Measurements from ENCODE around the gene WDFY3. TPM values are rescaled to one million over a fixed set of nuclear protein-coding genes. Genes with fewer than 3 reads are reported as not detected.

The WDFY3 gene
- polyA plus RNA-seq, 4 donors: 3.0 to 33.3 (median 6.4) TPM

DNA sequence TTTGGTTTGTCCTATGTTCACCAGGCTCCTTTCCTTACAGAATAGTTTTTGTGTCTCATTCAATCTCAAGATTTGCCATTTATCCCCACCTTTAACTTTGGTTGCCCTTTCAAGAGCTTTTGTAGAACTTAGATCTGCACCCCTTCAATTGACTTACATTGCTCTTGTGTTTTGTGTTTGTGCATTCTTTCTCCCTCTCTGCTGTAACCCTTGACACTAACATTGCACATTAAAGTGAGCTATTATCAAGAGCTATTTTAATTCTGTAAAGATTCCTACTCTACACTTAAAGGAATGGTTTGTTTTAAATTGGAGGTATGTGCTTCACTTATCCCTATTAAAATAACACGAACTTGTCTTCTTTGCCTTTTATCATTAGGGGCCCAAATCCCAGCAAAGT is 318.3 kb downstream of the WDFY3 start:
- H3K36me3 ChIP-seq (ENCODE audit: control insufficient read depth in 3 of 3, insufficient read depth in 2 of 3, low read depth in 1 of 3, low read length in 3 of 3): peaks cover 0 to 10% (median 10%) of the 10 kb centered on the region in 3 donors
- H3K27me3 ChIP-seq (ENCODE audit: control insufficient read depth in 3 of 3, insufficient read depth in 3 of 3, low read length in 3 of 3): no peaks in the 10 kb centered on the region
- no peak for DNase-seq
- H3K27ac ChIP-seq (ENCODE audit: low read depth in 1 of 3, low read length in 2 of 3): no peak overlapping the region
- FAIRE-seq: no peak
- WGBS, 3 donors: 63 to 71% (median 64%) methylated on average over 1 of the region's 1 CpG
- no peak overlapping the region for H3K4me3 ChIP-seq (ENCODE audit: low read depth in 1 of 3, low read length in 3 of 3)
- H3K4me1 ChIP-seq (ENCODE audit: control insufficient read depth in 3 of 3, insufficient read depth in 2 of 3, low read depth in 1 of 3, low read length in 2 of 3): peaks cover 0 to 4% (median 0%) of the 10 kb centered on the region in 3 donors
- H3K9me3 ChIP-seq (ENCODE audit: control insufficient read depth in 2 of 2, insufficient read depth in 1 of 2, low read depth in 1 of 2, low read length in 1 of 2): no peaks in the 10 kb centered on the region

GRCh38 chr4:84647312-84647884 is 319.1 kb downstream of the WDFY3 start:
- no peaks in the 10 kb centered on the region for H3K27me3 ChIP-seq (ENCODE audit: control insufficient read depth in 3 of 3, insufficient read depth in 3 of 3, low read length in 3 of 3)
- FAIRE-seq: no peak
- H3K36me3 ChIP-seq (ENCODE audit: control insufficient read depth in 3 of 3, insufficient read depth in 2 of 3, low read depth in 1 of 3, low read length in 3 of 3): peaks cover 0 to 10% (median 10%) of the 10 kb centered on the region in 3 donors
- DNase-seq: no peak
- 61 to 80% (median 78%) methylated on average over 2 of the region's 2 CpGs for WGBS, 3 donors
- peaks cover 0 to 4% (median 0%) of the 10 kb centered on the region in 3 donors for H3K4me1 ChIP-seq (ENCODE audit: control insufficient read depth in 3 of 3, insufficient read depth in 2 of 3, low read depth in 1 of 3, low read length in 2 of 3)
- H3K9me3 ChIP-seq (ENCODE audit: control insufficient read depth in 2 of 2, insufficient read depth in 1 of 2, low read depth in 1 of 2, low read length in 1 of 2): no peaks in the 10 kb centered on the region
- no peak overlapping the region for H3K27ac ChIP-seq (ENCODE audit: low read depth in 1 of 3, low read length in 2 of 3)
- no peak overlapping the region for H3K4me3 ChIP-seq (ENCODE audit: low read depth in 1 of 3, low read length in 3 of 3)

DNA sequence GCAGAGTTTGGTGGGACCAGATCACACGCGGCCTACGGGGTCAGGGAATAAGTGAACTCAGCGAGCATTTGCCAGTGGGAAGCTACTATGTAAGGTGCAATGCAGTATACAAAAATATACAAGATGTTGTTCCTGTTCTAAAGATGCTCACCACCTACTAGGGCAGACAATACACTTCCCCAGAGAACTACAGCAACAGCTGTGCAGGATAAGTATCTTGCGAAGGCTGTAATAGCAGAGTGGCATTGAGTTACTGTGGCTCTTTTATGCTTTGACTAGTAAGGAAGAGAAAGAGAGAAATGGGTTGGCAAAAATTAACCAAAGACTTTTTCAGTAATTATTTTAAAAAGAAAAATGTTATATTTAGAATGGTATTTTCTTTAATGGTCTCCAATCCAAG is 322.4 kb downstream of the WDFY3 start:
- Histone ChIP-seq H3K9me3 (ENCODE audit: control insufficient read depth in 2 of 2, insufficient read depth in 1 of 2, low read depth in 1 of 2, low read length in 1 of 2) (no peaks in the 10 kb centered on the region), H3K27me3 (ENCODE audit: control insufficient read depth in 3 of 3, insufficient read depth in 3 of 3, low read length in 3 of 3) (no peaks in the 10 kb centered on the region), H3K36me3 (ENCODE audit: control insufficient read depth in 3 of 3, insufficient read depth in 2 of 3, low read depth in 1 of 3, low read length in 3 of 3) (peaks cover 0 to 14% (median 2%) of the 10 kb centered on the region in 3 donors), H3K27ac (ENCODE audit: low read depth in 1 of 3, low read length in 2 of 3) (no peak overlapping the region), H3K4me1 (ENCODE audit: control insufficient read depth in 3 of 3, insufficient read depth in 2 of 3, low read depth in 1 of 3, low read length in 2 of 3) (peaks cover 0 to under 1% (median 0%) of the 10 kb centered on the region in 3 donors), H3K4me3 (ENCODE audit: low read depth in 1 of 3, low read length in 3 of 3) (no peak overlapping the region)
- FAIRE-seq (no peak), DNase-seq (no peak)
- 88 to 93% (median 91%) methylated on average over 5 of the region's 5 CpGs for WGBS, 3 donors

- H3K4me1 ChIP-seq (ENCODE audit: control insufficient read depth in 3 of 3, insufficient read depth in 2 of 3, low read depth in 1 of 3, low read length in 2 of 3): no peaks in the 10 kb centered on the region
- H3K36me3 ChIP-seq (ENCODE audit: control insufficient read depth in 3 of 3, insufficient read depth in 2 of 3, low read depth in 1 of 3, low read length in 3 of 3): peaks cover 2 to 22% (median 4%) of the 10 kb centered on the region in 3 donors
- DNase-seq (no peak), FAIRE-seq (no peak)
- H3K27me3 ChIP-seq (ENCODE audit: control insufficient read depth in 3 of 3, insufficient read depth in 3 of 3, low read length in 3 of 3): no peaks in the 10 kb centered on the region
- no peak overlapping the region for H3K27ac ChIP-seq (ENCODE audit: low read depth in 1 of 3, low read length in 2 of 3)
- WGBS, 3 donors: 89 to 100% (median 90%) methylated on average over 1 of the region's 1 CpG
- H3K4me3 ChIP-seq (ENCODE audit: low read depth in 1 of 3, low read length in 3 of 3): no peak overlapping the region
- no peaks in the 10 kb centered on the region for H3K9me3 ChIP-seq (ENCODE audit: control insufficient read depth in 2 of 2, insufficient read depth in 1 of 2, low read depth in 1 of 2, low read length in 1 of 2)
Measured at GRCh38 chr4:84639145-84639544, 327.3 kb downstream of the WDFY3 start.

DNA sequence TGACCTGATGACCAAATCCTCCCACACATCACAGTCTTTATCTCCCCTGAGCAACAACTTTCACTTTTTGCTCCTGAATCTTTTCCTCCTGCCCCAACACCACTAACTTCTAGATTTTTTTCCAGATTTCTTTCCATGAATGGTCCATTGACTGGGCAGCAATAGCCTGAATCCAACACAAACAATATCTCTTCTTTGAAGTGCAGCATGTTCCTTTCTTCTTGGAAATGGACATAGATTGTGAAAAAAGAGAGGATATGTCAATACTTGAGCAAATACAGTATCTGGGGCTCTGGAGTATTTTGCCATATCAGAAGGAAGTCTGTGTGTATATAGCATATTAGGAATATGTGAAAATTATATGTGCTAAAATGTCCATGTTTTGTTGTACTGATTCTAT is 328.4 kb downstream of the WDFY3 start:
- H3K4me3 ChIP-seq (ENCODE audit: low read depth in 1 of 3, low read length in 3 of 3): no peak overlapping the region
- H3K36me3 ChIP-seq (ENCODE audit: control insufficient read depth in 3 of 3, insufficient read depth in 2 of 3, low read depth in 1 of 3, low read length in 3 of 3): peaks cover 2 to 22% (median 4%) of the 10 kb centered on the region in 3 donors
- no peaks in the 10 kb centered on the region for H3K4me1 ChIP-seq (ENCODE audit: control insufficient read depth in 3 of 3, insufficient read depth in 2 of 3, low read depth in 1 of 3, low read length in 2 of 3)
- no peaks in the 10 kb centered on the region for H3K27me3 ChIP-seq (ENCODE audit: control insufficient read depth in 3 of 3, insufficient read depth in 3 of 3, low read length in 3 of 3)
- H3K9me3 ChIP-seq (ENCODE audit: control insufficient read depth in 2 of 2, insufficient read depth in 1 of 2, low read depth in 1 of 2, low read length in 1 of 2): no peaks in the 10 kb centered on the region
- H3K27ac ChIP-seq (ENCODE audit: low read depth in 1 of 3, low read length in 2 of 3): no peak overlapping the region
- FAIRE-seq (no peak), DNase-seq (no peak)

DNA sequence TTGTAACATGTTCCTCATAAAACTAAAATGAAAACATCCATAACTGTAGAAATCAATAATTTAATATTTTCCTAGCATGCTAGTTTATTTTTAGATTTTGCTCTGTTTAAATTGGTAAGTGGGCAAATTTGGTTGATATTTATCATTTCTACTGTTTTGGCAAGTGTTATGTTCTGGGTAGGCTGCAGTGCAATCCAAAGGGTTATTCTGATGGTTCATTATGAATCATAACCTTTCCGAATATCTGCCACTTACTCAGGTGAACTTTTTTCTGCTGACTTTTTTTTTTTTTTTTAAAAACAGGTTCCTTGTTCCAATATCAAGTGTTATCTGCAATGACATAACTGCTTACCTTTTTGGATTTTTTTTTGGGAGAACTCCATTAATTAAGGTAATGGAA is 331.5 kb downstream of the WDFY3 start:
- WGBS, 3 donors: 64 to 85% (median 65%) methylated on average over 1 of the region's 1 CpG
- Histone ChIP-seq H3K4me3 (ENCODE audit: low read depth in 1 of 3, low read length in 3 of 3) (no peak overlapping the region), H3K4me1 (ENCODE audit: control insufficient read depth in 3 of 3, insufficient read depth in 2 of 3, low read depth in 1 of 3, low read length in 2 of 3) (no peaks in the 10 kb centered on the region), H3K36me3 (ENCODE audit: control insufficient read depth in 3 of 3, insufficient read depth in 2 of 3, low read depth in 1 of 3, low read length in 3 of 3) (peaks cover 2 to 18% (median 2%) of the 10 kb centered on the region in 3 donors), H3K27ac (ENCODE audit: low read depth in 1 of 3, low read length in 2 of 3) (no peak overlapping the region), H3K27me3 (ENCODE audit: control insufficient read depth in 3 of 3, insufficient read depth in 3 of 3, low read length in 3 of 3) (no peaks in the 10 kb centered on the region), H3K9me3 (ENCODE audit: control insufficient read depth in 2 of 2, insufficient read depth in 1 of 2, low read depth in 1 of 2, low read length in 1 of 2) (no peaks in the 10 kb centered on the region)
- DNase-seq (no peak), FAIRE-seq (no peak)

DNA sequence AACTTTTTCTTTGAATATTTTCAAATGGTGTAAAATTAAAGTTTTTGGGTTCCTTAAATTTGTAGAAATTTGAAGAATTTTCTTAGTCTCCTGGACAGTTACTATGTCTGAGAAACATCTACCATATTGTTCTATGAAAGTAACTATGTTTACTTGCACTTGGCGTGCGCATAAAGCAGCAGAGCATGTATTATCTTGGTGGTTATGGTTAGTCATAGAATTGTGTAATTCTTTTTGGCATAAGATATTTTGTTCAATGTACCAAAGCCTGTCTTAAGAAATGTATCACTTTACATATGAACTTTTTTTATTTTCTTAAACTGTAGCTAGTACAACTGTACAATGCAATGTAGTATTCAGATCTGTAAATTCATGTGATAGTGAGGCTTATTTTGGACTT is 334.4 kb downstream of the WDFY3 start:
- FAIRE-seq: no peak
- Histone ChIP-seq H3K27ac (ENCODE audit: low read depth in 1 of 3, low read length in 2 of 3) (no peak overlapping the region), H3K27me3 (ENCODE audit: control insufficient read depth in 3 of 3, insufficient read depth in 3 of 3, low read length in 3 of 3) (no peaks in the 10 kb centered on the region), H3K4me1 (ENCODE audit: control insufficient read depth in 3 of 3, insufficient read depth in 2 of 3, low read depth in 1 of 3, low read length in 2 of 3) (no peaks in the 10 kb centered on the region), H3K36me3 (ENCODE audit: control insufficient read depth in 3 of 3, insufficient read depth in 2 of 3, low read depth in 1 of 3, low read length in 3 of 3) (peaks cover 2 to 15% (median 2%) of the 10 kb centered on the region in 3 donors), H3K4me3 (ENCODE audit: low read depth in 1 of 3, low read length in 3 of 3) (no peak overlapping the region), H3K9me3 (ENCODE audit: control insufficient read depth in 2 of 2, insufficient read depth in 1 of 2, low read depth in 1 of 2, low read length in 1 of 2) (no peaks in the 10 kb centered on the region)
- 94 to 98% (median 96%) methylated on average over 2 of the region's 2 CpGs for WGBS, 3 donors
- DNase-seq: no peak

GRCh38 chr4:84631573-84631972 is 334.9 kb downstream of the WDFY3 start:
- WGBS, 3 donors: 72 to 87% (median 80%) methylated on average over 3 of the region's 3 CpGs
- H3K4me1 ChIP-seq (ENCODE audit: control insufficient read depth in 3 of 3, insufficient read depth in 2 of 3, low read depth in 1 of 3, low read length in 2 of 3): peaks cover 0 to 2% (median 0%) of the 10 kb centered on the region in 3 donors
- no peak for FAIRE-seq
- no peak overlapping the region for H3K27ac ChIP-seq (ENCODE audit: low read depth in 1 of 3, low read length in 2 of 3)
- DNase-seq: no peak
- peaks cover 2 to 15% (median 3%) of the 10 kb centered on the region in 3 donors for H3K36me3 ChIP-seq (ENCODE audit: control insufficient read depth in 3 of 3, insufficient read depth in 2 of 3, low read depth in 1 of 3, low read length in 3 of 3)
- no peaks in the 10 kb centered on the region for H3K9me3 ChIP-seq (ENCODE audit: control insufficient read depth in 2 of 2, insufficient read depth in 1 of 2, low read depth in 1 of 2, low read length in 1 of 2)
- H3K4me3 ChIP-seq (ENCODE audit: low read depth in 1 of 3, low read length in 3 of 3): no peak overlapping the region
- no peaks in the 10 kb centered on the region for H3K27me3 ChIP-seq (ENCODE audit: control insufficient read depth in 3 of 3, insufficient read depth in 3 of 3, low read length in 3 of 3)

DNA sequence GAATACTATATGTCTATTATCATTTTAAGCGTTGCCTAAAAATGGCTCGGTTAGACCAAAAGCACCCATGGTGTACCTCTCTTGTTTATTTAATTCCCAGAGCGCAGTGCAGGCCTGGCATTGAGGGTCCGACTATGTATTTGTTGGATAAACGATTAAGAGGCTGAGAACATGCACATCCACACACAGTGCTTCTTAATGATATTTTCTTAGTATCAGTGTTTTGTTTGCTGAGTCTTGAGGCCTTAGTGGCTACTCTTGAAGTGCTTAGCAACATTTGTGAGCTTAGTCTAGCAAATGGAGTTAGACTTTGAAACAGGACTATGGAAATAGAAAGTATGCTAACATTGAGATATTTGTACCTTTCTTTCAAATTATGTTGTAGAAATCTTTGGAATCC is 339.8 kb downstream of the WDFY3 start:
- DNase-seq (no peak), FAIRE-seq (no peak)
- peaks cover 0 to 3% (median 0%) of the 10 kb centered on the region in 3 donors for H3K4me1 ChIP-seq (ENCODE audit: control insufficient read depth in 3 of 3, insufficient read depth in 2 of 3, low read depth in 1 of 3, low read length in 2 of 3)
- no peaks in the 10 kb centered on the region for H3K9me3 ChIP-seq (ENCODE audit: control insufficient read depth in 2 of 2, insufficient read depth in 1 of 2, low read depth in 1 of 2, low read length in 1 of 2)
- 89 to 91% (median 90%) methylated on average over 5 of the region's 5 CpGs for WGBS, 3 donors
- H3K4me3 ChIP-seq (ENCODE audit: low read depth in 1 of 3, low read length in 3 of 3): no peak overlapping the region
- H3K27me3 ChIP-seq (ENCODE audit: control insufficient read depth in 3 of 3, insufficient read depth in 3 of 3, low read length in 3 of 3): no peaks in the 10 kb centered on the region
- H3K36me3 ChIP-seq (ENCODE audit: control insufficient read depth in 3 of 3, insufficient read depth in 2 of 3, low read depth in 1 of 3, low read length in 3 of 3): peaks cover 2 to 17% (median 4%) of the 10 kb centered on the region in 3 donors
- H3K27ac ChIP-seq (ENCODE audit: low read depth in 1 of 3, low read length in 2 of 3): no peak overlapping the region
